Testis (tissue), 3 donors: Measurements from ENCODE around the gene CCDC74B. TPM values are rescaled to one million over a fixed set of nuclear protein-coding genes. Genes with fewer than 3 reads are reported as not detected.
"Not testable (repeated sequence)": the region's sequence is repeated elsewhere in the genome, so short reads cannot be mapped to it uniquely, and the experiment has no call there.

Source experiments
- DNase-seq: peaks from one replicate; pipeline ENCODE4 v3.0.0-alpha.2; 2019
- H3K27ac ChIP-seq, 2 donors: fragments of 200-600 bp; sonication (generic); one replicate each; pipeline ENCODE4 v1.5.1; 2019
- H3K27me3 ChIP-seq: fragments of 200-600 bp; sonication (generic); one replicate; pipeline ENCODE4 v1.5.1; 2019
- H3K36me3 ChIP-seq: fragments of 200-600 bp; sonication (generic); one replicate; pipeline ENCODE4 v1.5.1; 2017; ENCODE audit warnings: low read depth; ENCODE audit errors: missing control alignments
- H3K4me1 ChIP-seq: fragments of 200-600 bp; sonication (generic); one replicate; pipeline ENCODE4 v1.5.1; 2019
- H3K4me3 ChIP-seq, 2 donors: fragments of 200-600 bp; sonication (generic); one replicate each; pipeline ENCODE4 v1.5.1; 2017 to 2019
- H3K9me3 ChIP-seq: fragments of 200-600 bp; sonication (generic); one replicate; pipeline ENCODE4 v1.5.1; 2017
- CTCF ChIP-seq, 3 experiments: fragments of 450-650 bp in 2 of 3; fragments of 200-600 bp in 1 of 3; sonication (generic) in 1 of 3; IDR thresholded peaks; one replicate each; pipeline ENCODE4 v1.5.1; 2016 to 2019; ENCODE audit warnings: antibody characterized with exemption in 3 of 3, mild to moderate bottlenecking in 2 of 3, moderate library complexity in 1 of 3
- POLR2A ChIP-seq: fragments of 450-650 bp; IDR thresholded peaks from one replicate; pipeline ENCODE4 v1.6.1; 2017; ENCODE audit warnings: antibody characterized with exemption, mild to moderate bottlenecking, moderate library complexity
- WGBS, 2 donors: methylation state at CpG; one replicate each; pipeline ENCODE4 v1.1.5; 2018; 5-methylcytosine and 5-hydroxymethylcytosine counted together
- intact Hi-C: fragments of 100-400 bp; cut with DNase I; formaldehyde crosslinking; loops from one replicate; pipeline ENCODE4 v1.15.1; 2023; ENCODE audit warnings: low total_unique reads
- polyA plus RNA-seq: library from polyadenylated mRNA; stranded (reverse); fragments of 350-450 nt; fragmentation: Illumina TruSeq; extraction: RNeasy Lipid Tissue Mini Kit (QIAGEN cat#74804); gene quantifications from one replicate; pipeline ENCODE4 v1.2.3, GENCODE V29; 2014; ENCODE audit warnings: low read depth, low replicate concordance; ENCODE audit not compliant: insufficient read depth
- total RNA-seq, 2 donors: library from RNA; depleted of rRNA; stranded (reverse); fragments of >200 nt; gene quantifications; one replicate each; pipeline ENCODE4 v1.2.3, GENCODE V29; 2016

The CCDC74B gene
- total and polyA plus RNA-seq, 3 donors from 2014 or later = 72.6 to 140 (median 117) TPM

GRCh38 chr2:130150181-130151144 is 5.6 kb upstream of the CCDC74B start:
- no peak overlapping the region for H3K4me3 ChIP-seq
- H3K9me3 ChIP-seq = no peaks in the 10 kb centered on the region
- TF ChIP-seq CTCF (IDR thresholded peaks at IDR 0.05) (no peak), POLR2A (no peak)
- intact Hi-C loops = no loop called here
- H3K36me3 ChIP-seq = no peaks in the 10 kb centered on the region
- H3K4me1 ChIP-seq = no peaks in the 10 kb centered on the region
- WGBS, 2 donors = 84 to 89% methylated on average over 23 of the region's 23 CpGs
- DNase-seq = no peak
- no peak overlapping the region for H3K27ac ChIP-seq
- H3K27me3 ChIP-seq = no peaks in the 10 kb centered on the region

- 75 to 79% methylated on average over 6 of the region's 6 CpGs for WGBS, 2 donors
- H3K27ac ChIP-seq, H3K27me3 ChIP-seq, H3K4me3 ChIP-seq, H3K36me3 ChIP-seq, H3K4me1 ChIP-seq, H3K9me3 ChIP-seq, intact Hi-C loops, DNase-seq: not testable (repeated sequence)
Observed at GRCh38 chr2:130148515-130148914, 3.6 kb upstream of the CCDC74B start.

- H3K36me3 ChIP-seq, H3K27me3 ChIP-seq, H3K4me1 ChIP-seq, H3K9me3 ChIP-seq, intact Hi-C loops, H3K27ac ChIP-seq: not testable (repeated sequence)
- DNase-seq = peak; percentile 9
- 28 to 41% methylated on average over 17 to 25 of the region's 28 CpGs for WGBS, 2 donors
- H3K4me3 ChIP-seq = peak overlapping the region in 1 of 2 donors; percentile 52
Observed at GRCh38 chr2:130143266-130144039, 1.5 kb downstream of the CCDC74B start.

- H3K4me1 ChIP-seq, H3K36me3 ChIP-seq, H3K27me3 ChIP-seq, H3K9me3 ChIP-seq, H3K4me3 ChIP-seq, intact Hi-C loops, H3K27ac ChIP-seq: not testable (repeated sequence)
- DNase-seq = peak; percentile 8
- 70 to 90% methylated on average over 3 to 11 of the region's 13 CpGs for WGBS, 2 donors
Observed at GRCh38 chr2:130142396-130143265, 2.3 kb downstream of the CCDC74B start.

- DNase-seq, H3K4me1 ChIP-seq, intact Hi-C loops, H3K27me3 ChIP-seq, H3K36me3 ChIP-seq, H3K4me3 ChIP-seq, H3K9me3 ChIP-seq, H3K27ac ChIP-seq: not testable (repeated sequence)
- WGBS, 2 donors = 88 to 91% methylated on average over 3 to 10 of the region's 22 CpGs
Observed at GRCh38 chr2:130141645-130142370, 3.1 kb downstream of the CCDC74B start.

GRCh38 chr2:130141002-130141401 is 3.9 kb downstream of the CCDC74B start:
- DNase-seq, H3K4me3 ChIP-seq, H3K4me1 ChIP-seq, H3K27me3 ChIP-seq, H3K36me3 ChIP-seq, H3K27ac ChIP-seq, intact Hi-C loops, H3K9me3 ChIP-seq: not testable (repeated sequence)
- WGBS, 2 donors = 92 to 100% methylated on average over 1 to 2 of the region's 6 CpGs

- H3K4me1 ChIP-seq, H3K36me3 ChIP-seq, DNase-seq, H3K27ac ChIP-seq, H3K27me3 ChIP-seq, H3K9me3 ChIP-seq, intact Hi-C loops, H3K4me3 ChIP-seq: not testable (repeated sequence)
- WGBS, 2 donors = no CpG with 5 or more reads among the region's 7 CpGs
Observed at GRCh38 chr2:130140516-130140915, 4.4 kb downstream of the CCDC74B start.

GRCh38 chr2:130139331-130140280 is 5.3 kb downstream of the CCDC74B start:
- 88 to 91% methylated on average over 21 to 27 of the region's 30 CpGs for WGBS, 2 donors
- DNase-seq, intact Hi-C loops: not testable (repeated sequence)

GRCh38 chr2:130138841-130139251 is 6.1 kb downstream of the CCDC74B start:
- 81 to 88% methylated on average over 8 to 14 of the region's 15 CpGs for WGBS, 2 donors
- DNase-seq, H3K4me1 ChIP-seq, H3K27ac ChIP-seq, H3K36me3 ChIP-seq, H3K9me3 ChIP-seq, intact Hi-C loops, H3K4me3 ChIP-seq, H3K27me3 ChIP-seq: not testable (repeated sequence)

More at GRCh38 chr2:130139331-130140280, 5.3 kb downstream of the CCDC74B start:
- not testable (repeated sequence) for H3K27ac ChIP-seq, H3K4me3 ChIP-seq, H3K36me3 ChIP-seq, H3K27me3 ChIP-seq, H3K9me3 ChIP-seq, H3K4me1 ChIP-seq
